Activated T-cell treated with anti-CD3 and anti-CD28 coated beads, Interleukin-2, amount 50 U/mL, for 4 hours (primary cell): ENCODE measurements around the gene HHATL. TPM values are rescaled to one million over a fixed set of nuclear protein-coding genes. Genes with fewer than 3 reads are reported as not detected.
A peak's percentile ranks its signal among the peaks of the same experiment; 100 is the strongest.

Experiments
- ATAC-seq, 2 donors: fragments of 200-7000 bp; cut with Tn5 transposase; one replicate each; pipeline ENCODE4 v1.10.0; 2021
- DNase-seq: peaks from one replicate; pipeline ENCODE4 v3.0.0-alpha.2; 2020
- H3K27me3 Mint-ChIP-seq: one replicate; pipeline ENCODE4 v1.8.0; 2021; ENCODE audit warnings: low read depth, mixed read lengths
- H3K36me3 Mint-ChIP-seq: one replicate; pipeline ENCODE4 v1.8.0; 2022; ENCODE audit warnings: mixed read lengths; ENCODE audit not compliant: insufficient read depth
- H3K4me1 Mint-ChIP-seq: one replicate; pipeline ENCODE4 v1.8.0; 2021; ENCODE audit warnings: low read depth, mixed read lengths
- H3K4me3 Mint-ChIP-seq: one replicate; pipeline ENCODE4 v1.8.0; 2021; ENCODE audit warnings: mild to moderate bottlenecking, moderate library complexity, mixed read lengths
- H3K9me3 Mint-ChIP-seq: one replicate; pipeline ENCODE4 v1.8.0; 2021; ENCODE audit warnings: mixed read lengths
- total RNA-seq, 3 donors: library from RNA; stranded (reverse); gene quantifications; one replicate each; pipeline ENCODE4 v1.2.1, GENCODE V29; 2021

The HHATL gene
- total RNA-seq, 3 donors from 2014 or later: not detected

GRCh38 chr3:42701371-42702065 is 1.1 kb downstream of the HHATL start:
- H3K27me3 Mint-ChIP-seq: peaks cover 4% of the 10 kb centered on the region
- no peaks in the 10 kb centered on the region for H3K9me3 Mint-ChIP-seq
- ATAC-seq (peak; percentile 65 to 79), DNase-seq (peak; percentile 35)
- H3K4me1 Mint-ChIP-seq: peaks cover 2% of the 10 kb centered on the region
- no peak overlapping the region for H3K4me3 Mint-ChIP-seq
- no peaks in the 10 kb centered on the region for H3K36me3 Mint-ChIP-seq

GRCh38 chr3:42700366-42701288 is 2.0 kb downstream of the HHATL start:
- H3K4me1 Mint-ChIP-seq: peaks cover 2% of the 10 kb centered on the region
- DNase-seq (no peak), ATAC-seq (no peak)
- H3K36me3 Mint-ChIP-seq: no peaks in the 10 kb centered on the region
- H3K4me3 Mint-ChIP-seq: no peak overlapping the region
- no peaks in the 10 kb centered on the region for H3K9me3 Mint-ChIP-seq
- H3K27me3 Mint-ChIP-seq: peaks cover 4% of the 10 kb centered on the region

DNA sequence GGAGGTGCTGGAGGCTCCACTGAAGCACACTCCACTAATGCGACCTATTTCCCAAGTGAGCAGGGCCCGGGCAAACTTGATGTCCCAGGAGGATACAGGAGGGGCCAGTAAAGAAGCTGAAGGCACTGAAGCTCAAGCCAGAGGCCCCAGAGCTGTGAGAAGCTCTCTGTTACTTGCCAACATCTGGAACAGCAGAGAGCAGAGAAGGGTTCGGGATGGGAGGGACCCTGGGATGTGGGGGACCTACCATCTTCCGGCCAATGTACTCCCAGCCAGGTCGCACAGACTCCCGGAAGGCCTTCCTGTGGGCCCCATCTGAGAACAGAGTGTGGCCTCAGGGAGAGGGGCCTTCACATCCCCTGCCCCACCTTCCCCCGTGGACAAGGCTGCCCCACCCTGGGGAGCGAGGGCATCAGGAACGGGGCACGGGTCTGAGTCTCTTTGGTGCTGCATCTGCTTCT is 3.1 kb downstream of the HHATL start:
- H3K4me3 Mint-ChIP-seq: no peak overlapping the region
- ATAC-seq: no peak

DNA sequence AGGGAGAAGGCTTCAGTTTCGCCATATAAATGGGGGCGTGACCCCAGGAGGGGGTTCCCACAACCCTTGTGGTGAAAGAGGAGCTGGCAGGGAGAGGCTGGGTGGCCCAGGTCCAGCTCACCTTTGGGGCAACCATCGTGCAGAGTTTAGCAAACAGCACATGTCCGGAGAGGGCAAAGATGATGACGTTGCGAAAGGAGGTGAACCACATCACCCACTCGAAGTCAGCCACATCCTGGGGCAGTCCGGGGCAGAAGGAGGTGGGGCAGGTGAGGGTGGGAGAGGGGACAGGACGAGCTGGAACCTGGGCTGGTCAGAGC is 3.7 kb downstream of the HHATL start:
- ATAC-seq (no peak), DNase-seq (no peak)
- peaks cover 2% of the 10 kb centered on the region for H3K4me1 Mint-ChIP-seq
- no peaks in the 10 kb centered on the region for H3K36me3 Mint-ChIP-seq
- H3K27me3 Mint-ChIP-seq: peaks cover 4% of the 10 kb centered on the region
- H3K4me3 Mint-ChIP-seq: no peak overlapping the region
- no peaks in the 10 kb centered on the region for H3K9me3 Mint-ChIP-seq

More for the DNA sequence above, 3.1 kb downstream of the HHATL start:
- Mint-ChIP-seq H3K4me1 (peaks cover 2% of the 10 kb centered on the region), H3K27me3 (peaks cover 4% of the 10 kb centered on the region), H3K9me3 (no peaks in the 10 kb centered on the region), H3K36me3 (no peaks in the 10 kb centered on the region)
- no peak for DNase-seq

DNA sequence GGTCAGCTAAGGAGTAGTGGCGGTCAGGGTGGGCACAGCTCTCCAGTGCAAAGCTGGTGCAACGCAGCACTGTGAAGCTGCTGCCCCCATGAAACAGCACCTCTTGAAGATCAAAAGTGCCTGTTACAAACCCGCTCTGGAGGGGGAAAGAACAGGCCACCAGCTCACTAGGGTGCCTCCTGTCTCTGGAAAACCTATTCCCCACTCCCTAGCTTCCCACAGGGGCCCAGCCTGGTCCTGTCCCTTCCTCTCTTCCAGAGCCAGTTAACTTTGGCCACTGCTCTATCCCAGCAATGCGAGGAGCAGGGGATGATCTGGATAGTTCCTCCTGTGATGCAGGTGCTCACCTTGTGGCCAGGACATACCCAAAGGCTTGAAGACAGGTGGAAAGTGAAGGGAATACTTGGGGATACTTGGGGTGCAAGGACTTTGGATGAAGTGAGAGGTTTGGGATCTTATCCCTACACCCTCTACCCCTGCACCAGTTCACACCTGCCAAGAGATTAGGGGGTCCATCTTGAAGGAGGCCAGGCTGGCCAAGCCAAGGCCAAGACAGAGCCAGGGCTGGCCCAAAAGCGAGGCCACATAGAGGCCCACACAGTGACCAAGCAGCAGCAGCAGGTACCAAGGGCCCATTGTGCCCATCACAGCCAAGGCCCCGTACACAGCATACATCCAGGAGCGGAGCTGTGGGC is 4.2 kb downstream of the HHATL start:
- peaks cover 4% of the 10 kb centered on the region for H3K27me3 Mint-ChIP-seq
- H3K4me1 Mint-ChIP-seq: peaks cover 2% of the 10 kb centered on the region
- no peaks in the 10 kb centered on the region for H3K36me3 Mint-ChIP-seq
- DNase-seq (no peak), ATAC-seq (no peak)
- H3K4me3 Mint-ChIP-seq: no peak overlapping the region
- H3K9me3 Mint-ChIP-seq: no peaks in the 10 kb centered on the region

GRCh38 chr3:42697289-42698051 is 5.1 kb downstream of the HHATL start:
- ATAC-seq (no peak), DNase-seq (no peak)
- H3K9me3 Mint-ChIP-seq: no peaks in the 10 kb centered on the region
- peaks cover 2% of the 10 kb centered on the region for H3K4me1 Mint-ChIP-seq
- no peaks in the 10 kb centered on the region for H3K36me3 Mint-ChIP-seq
- H3K4me3 Mint-ChIP-seq: no peak overlapping the region
- peaks cover 4% of the 10 kb centered on the region for H3K27me3 Mint-ChIP-seq

DNA sequence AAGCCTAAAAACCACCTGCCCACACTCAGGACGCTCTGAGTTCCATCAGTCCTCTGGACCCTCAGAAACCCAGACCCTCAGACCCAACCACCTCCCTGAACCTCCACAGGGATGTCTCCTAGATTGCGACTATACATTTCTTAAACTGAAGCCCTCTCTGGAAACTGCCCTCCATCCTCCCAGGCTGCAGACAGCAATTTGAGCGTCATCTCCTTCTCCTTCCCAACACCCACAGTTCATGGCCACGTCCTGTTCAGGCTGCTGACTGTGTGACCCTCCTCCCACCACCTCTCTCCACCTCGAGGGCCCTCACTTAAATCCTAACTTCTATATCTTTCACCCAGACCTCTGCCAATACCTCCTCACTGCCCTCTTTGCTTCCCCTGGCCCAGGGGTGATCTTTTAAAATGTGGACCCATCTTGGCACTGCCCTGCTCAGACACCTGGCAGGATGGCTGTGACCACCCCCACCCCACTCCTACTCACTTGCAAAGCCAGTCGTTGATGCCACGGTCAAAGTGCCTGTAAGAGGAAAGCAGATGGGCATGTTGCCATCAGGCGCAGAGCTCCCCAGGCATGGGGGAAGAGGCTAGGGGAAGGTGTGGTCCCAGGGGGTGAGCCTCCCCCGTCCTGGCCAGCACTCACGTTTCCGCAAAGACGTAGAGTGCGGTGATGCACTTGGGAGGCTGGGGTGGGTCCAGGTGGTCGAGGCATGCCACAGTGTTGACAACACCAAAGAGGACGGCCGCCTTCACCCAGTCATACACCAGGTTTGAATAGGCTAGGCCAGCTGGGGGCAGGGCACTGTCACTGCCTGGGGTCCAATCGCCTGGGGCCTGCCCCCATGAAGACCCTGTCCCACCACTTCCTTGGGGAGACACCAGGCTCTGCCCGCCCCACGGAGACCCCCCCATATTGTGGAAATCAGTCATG is 6.0 kb downstream of the HHATL start:
- H3K4me1 Mint-ChIP-seq: peaks cover 2% of the 10 kb centered on the region
- no peak overlapping the region for H3K4me3 Mint-ChIP-seq
- H3K9me3 Mint-ChIP-seq: no peaks in the 10 kb centered on the region
- no peak for ATAC-seq
- H3K36me3 Mint-ChIP-seq: no peaks in the 10 kb centered on the region
- no peak for DNase-seq
- peaks cover 4% of the 10 kb centered on the region for H3K27me3 Mint-ChIP-seq

GRCh38 chr3:42694366-42694765 is 8.2 kb downstream of the HHATL start:
- no peak for DNase-seq
- no peak for ATAC-seq
- H3K27me3 Mint-ChIP-seq: no peaks in the 10 kb centered on the region
- no peak overlapping the region for H3K4me3 Mint-ChIP-seq
- no peaks in the 10 kb centered on the region for H3K36me3 Mint-ChIP-seq
- H3K9me3 Mint-ChIP-seq: no peaks in the 10 kb centered on the region
- H3K4me1 Mint-ChIP-seq: peaks cover 2% of the 10 kb centered on the region

- Mint-ChIP-seq H3K36me3 (no peaks in the 10 kb centered on the region), H3K4me3 (no peak overlapping the region), H3K4me1 (no peaks in the 10 kb centered on the region), H3K27me3 (no peaks in the 10 kb centered on the region), H3K9me3 (no peaks in the 10 kb centered on the region)
- no peak for DNase-seq
- ATAC-seq: no peak
Observed at GRCh38 chr3:42693530-42693930, 9.1 kb downstream of the HHATL start.

- H3K4me3 Mint-ChIP-seq: no peak overlapping the region
- no peak for ATAC-seq
- no peaks in the 10 kb centered on the region for H3K9me3 Mint-ChIP-seq
- H3K4me1 Mint-ChIP-seq: no peaks in the 10 kb centered on the region
- H3K36me3 Mint-ChIP-seq: no peaks in the 10 kb centered on the region
- H3K27me3 Mint-ChIP-seq: no peaks in the 10 kb centered on the region
- DNase-seq: peak; percentile 0
Observed at GRCh38 chr3:42692667-42693529, 9.7 kb downstream of the HHATL start.

GRCh38 chr3:42691816-42692666 is 10.6 kb downstream of the HHATL start:
- DNase-seq (peak; percentile 2), ATAC-seq (no peak)
- Mint-ChIP-seq H3K27me3 (peaks cover 2% of the 10 kb centered on the region), H3K4me3 (no peak overlapping the region), H3K4me1 (no peaks in the 10 kb centered on the region), H3K9me3 (no peaks in the 10 kb centered on the region), H3K36me3 (no peaks in the 10 kb centered on the region)
